Measurements from ENCODE around the gene GDPD4. TPM values are rescaled to one million over a fixed set of nuclear protein-coding genes. Genes with fewer than 3 reads are reported as not detected.

GDPD4 gene
- total RNA-seq, 4 donors from 2014 or later: not detected

DNA sequence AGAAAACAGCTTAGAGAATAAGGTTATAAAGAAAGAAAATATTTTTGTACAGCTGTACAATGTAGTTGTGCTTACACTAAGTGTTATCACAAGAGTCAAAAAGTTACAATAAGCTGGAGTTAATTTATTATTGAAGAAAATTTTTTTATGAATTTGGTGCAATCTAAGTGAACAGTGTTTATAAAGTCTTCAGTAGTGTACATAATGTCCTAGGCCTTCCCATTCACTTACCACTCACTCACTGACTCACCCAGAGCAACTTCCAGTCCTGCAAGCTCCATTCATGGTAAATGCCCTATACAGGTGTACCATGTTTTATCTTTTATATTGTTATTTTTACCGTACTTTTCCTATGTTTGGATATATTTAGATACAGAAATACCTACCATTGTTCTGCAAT lies 34.7 kb downstream of the GDPD4 start:
- no peaks in the 10 kb centered on the region for H3K27me3 ChIP-seq
- no peaks in the 10 kb centered on the region for H3K36me3 ChIP-seq
- H3K4me3 ChIP-seq: no peak overlapping the region
- 81 to 91% methylated on average over 1 of the region's 1 CpG for WGBS, 2 donors
- TF ChIP-seq EP300 (IDR thresholded peaks at IDR 0.05) (no peak), POLR2A (IDR thresholded peaks at IDR 0.05) (no peak)
- TF ChIP-seq, protein P1, sequence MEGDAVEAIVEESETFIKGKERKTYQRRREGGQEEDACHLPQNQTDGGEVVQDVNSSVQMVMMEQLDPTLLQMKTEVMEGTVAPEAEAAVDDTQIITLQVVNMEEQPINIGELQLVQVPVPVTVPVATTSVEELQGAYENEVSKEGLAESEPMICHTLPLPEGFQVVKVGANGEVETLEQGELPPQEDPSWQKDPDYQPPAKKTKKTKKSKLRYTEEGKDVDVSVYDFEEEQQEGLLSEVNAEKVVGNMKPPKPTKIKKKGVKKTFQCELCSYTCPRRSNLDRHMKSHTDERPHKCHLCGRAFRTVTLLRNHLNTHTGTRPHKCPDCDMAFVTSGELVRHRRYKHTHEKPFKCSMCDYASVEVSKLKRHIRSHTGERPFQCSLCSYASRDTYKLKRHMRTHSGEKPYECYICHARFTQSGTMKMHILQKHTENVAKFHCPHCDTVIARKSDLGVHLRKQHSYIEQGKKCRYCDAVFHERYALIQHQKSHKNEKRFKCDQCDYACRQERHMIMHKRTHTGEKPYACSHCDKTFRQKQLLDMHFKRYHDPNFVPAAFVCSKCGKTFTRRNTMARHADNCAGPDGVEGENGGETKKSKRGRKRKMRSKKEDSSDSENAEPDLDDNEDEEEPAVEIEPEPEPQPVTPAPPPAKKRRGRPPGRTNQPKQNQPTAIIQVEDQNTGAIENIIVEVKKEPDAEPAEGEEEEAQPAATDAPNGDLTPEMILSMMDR (IDR thresholded peaks at IDR 0.05): no peak
- peaks cover 0 to 26% (median 5%) of the 10 kb centered on the region in 4 donors for H3K9me3 ChIP-seq
- H3K4me1 ChIP-seq: no peaks in the 10 kb centered on the region
- H3K27ac ChIP-seq: no peak overlapping the region
- DNase-seq (ENCODE audit: low spot score in 2 of 2): no peak

DNA sequence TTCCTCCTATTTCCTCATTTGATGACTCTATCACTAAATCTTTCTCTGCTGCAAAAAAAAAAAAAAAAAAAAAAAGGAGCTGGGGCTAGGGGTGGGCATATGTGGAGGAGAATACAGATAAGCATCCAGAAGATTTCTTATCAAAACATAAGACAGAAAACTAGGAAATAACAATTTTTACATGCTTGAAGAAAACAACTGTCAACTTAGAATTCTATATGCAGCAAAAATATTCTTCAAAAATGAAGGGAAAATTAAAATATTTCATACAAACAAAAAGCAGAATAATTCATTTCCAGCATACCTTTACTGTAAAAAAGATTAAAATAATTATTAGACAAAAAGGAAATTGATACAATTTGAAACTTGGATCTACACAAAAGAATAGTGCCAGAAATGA lies 38.7 kb downstream of the GDPD4 start:
- Histone ChIP-seq H3K36me3 (no peaks in the 10 kb centered on the region), H3K9me3 (peaks cover 0 to 32% (median 6%) of the 10 kb centered on the region in 4 donors), H3K4me3 (no peak overlapping the region), H3K27ac (no peak overlapping the region), H3K4me1 (no peaks in the 10 kb centered on the region), H3K27me3 (no peaks in the 10 kb centered on the region)
- no peak for TF ChIP-seq EP300 (IDR thresholded peaks at IDR 0.05)
- TF ChIP-seq POLR2A (IDR thresholded peaks at IDR 0.05): no peak
- TF ChIP-seq, protein P1 (IDR thresholded peaks at IDR 0.05): no peak
- DNase-seq (ENCODE audit: low spot score in 2 of 2): no peak

DNA sequence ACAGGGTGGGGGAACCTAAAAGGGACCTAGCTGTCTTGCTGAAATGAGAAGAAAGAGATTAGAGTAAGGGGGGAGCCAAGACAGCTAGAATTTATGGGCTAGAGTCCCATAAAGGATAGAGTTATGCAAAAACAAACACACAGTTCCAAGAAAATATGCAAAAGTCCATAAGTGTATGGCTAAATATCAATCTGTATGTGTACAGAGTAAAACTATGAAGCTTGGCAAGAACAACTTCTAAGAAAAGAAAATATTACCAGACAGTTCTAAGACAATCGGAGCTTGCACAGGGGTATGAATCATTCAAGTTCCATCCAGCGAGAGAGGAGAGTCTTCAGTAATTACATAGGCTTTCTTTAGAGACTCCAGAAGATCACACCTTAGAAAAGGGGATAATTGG lies 41.8 kb downstream of the GDPD4 start:
- Histone ChIP-seq H3K4me3 (no peak overlapping the region), H3K27me3 (no peaks in the 10 kb centered on the region), H3K27ac (no peak overlapping the region), H3K9me3 (peaks cover 0 to 32% (median 6%) of the 10 kb centered on the region in 4 donors), H3K36me3 (no peaks in the 10 kb centered on the region), H3K4me1 (no peaks in the 10 kb centered on the region)
- WGBS, 2 donors: 51 to 55% methylated on average over 2 of the region's 2 CpGs
- TF ChIP-seq, protein P1 (IDR thresholded peaks at IDR 0.05): no peak
- TF ChIP-seq POLR2A (IDR thresholded peaks at IDR 0.05): no peak
- TF ChIP-seq EP300 (IDR thresholded peaks at IDR 0.05): no peak
- no peak for DNase-seq (ENCODE audit: low spot score in 2 of 2)

DNA sequence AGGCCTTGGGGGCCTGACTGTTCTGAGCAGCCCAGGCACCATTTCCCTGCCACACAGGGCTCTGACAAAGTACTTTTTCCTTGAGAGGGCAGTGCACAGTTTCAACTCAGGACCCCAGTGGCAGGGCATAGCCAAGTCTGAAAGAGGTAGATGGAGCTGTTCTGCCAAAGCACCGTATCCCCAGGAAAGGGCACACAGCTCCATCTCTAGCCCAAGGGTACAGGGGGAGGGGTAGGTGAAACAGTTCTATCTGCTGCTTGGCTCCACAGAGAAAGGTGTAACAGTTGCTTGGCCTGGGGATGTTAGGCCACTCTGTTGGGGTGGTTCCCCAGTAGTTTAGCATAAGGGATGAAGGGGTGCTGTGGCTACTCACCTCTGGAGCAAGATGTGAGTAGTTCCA lies 47.8 kb downstream of the GDPD4 start:
- Histone ChIP-seq H3K4me1 (no peaks in the 10 kb centered on the region), H3K9me3 (peaks cover 0 to 17% (median 2%) of the 10 kb centered on the region in 4 donors), H3K27ac (no peak overlapping the region), H3K36me3 (no peaks in the 10 kb centered on the region), H3K27me3 (no peaks in the 10 kb centered on the region), H3K4me3 (no peak overlapping the region)
- no peak for TF ChIP-seq EP300 (IDR thresholded peaks at IDR 0.05)
- TF ChIP-seq, protein P1 (IDR thresholded peaks at IDR 0.05): no peak
- no peak for TF ChIP-seq POLR2A (IDR thresholded peaks at IDR 0.05)
- WGBS, 2 donors: 93 to 94% methylated on average over 1 of the region's 1 CpG
- no peak for DNase-seq (ENCODE audit: low spot score in 2 of 2)

DNA sequence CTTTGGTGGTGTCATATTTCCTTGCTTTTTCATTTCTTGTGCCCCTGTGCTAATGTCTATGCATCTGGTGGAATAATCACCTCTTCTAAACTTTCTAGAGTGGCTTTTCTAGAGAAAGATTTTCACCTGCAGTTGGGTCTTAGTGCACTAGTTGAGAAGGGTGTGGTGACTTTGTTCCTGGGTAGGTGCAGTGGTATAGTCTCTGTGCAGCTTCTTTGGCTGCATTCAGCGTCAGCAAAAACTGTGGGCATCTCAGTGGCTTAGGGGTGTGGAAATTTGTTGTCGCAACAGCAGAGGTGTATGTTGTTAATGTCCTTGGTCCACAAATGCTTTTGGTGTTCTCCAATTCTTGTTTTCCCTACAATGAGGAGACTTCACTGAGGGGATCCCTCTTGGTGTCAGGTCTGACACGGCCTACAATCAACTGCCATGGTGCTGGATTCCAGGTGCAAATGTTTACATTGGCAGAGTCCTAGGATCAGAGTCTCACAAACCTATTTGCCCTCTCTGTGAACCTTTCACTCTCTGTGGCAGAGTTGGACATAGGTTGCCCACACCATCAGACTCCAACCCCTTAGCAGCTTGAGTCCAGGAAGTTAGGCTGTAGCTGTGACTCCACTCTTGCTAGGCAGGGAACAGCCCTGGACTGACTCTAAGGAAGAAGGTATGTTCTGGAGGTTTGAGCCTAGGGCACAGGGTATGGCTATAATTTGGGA lies 48.8 kb downstream of the GDPD4 start:
- H3K9me3 ChIP-seq: peaks cover 0 to 17% (median 2%) of the 10 kb centered on the region in 4 donors
- no peaks in the 10 kb centered on the region for H3K27me3 ChIP-seq
- DNase-seq (ENCODE audit: low spot score in 2 of 2): no peak
- no peaks in the 10 kb centered on the region for H3K4me1 ChIP-seq
- no peak overlapping the region for H3K27ac ChIP-seq
- TF ChIP-seq POLR2A (IDR thresholded peaks at IDR 0.05): no peak
- TF ChIP-seq, protein P1 (IDR thresholded peaks at IDR 0.05): no peak
- TF ChIP-seq EP300 (IDR thresholded peaks at IDR 0.05): no peak
- H3K4me3 ChIP-seq: no peak overlapping the region
- no peaks in the 10 kb centered on the region for H3K36me3 ChIP-seq
- 87 to 89% methylated on average over 3 of the region's 3 CpGs for WGBS, 2 donors
